ENCODE measurements around the gene MEAK7. TPM values are rescaled to one million over a fixed set of nuclear protein-coding genes. Genes with fewer than 3 reads are reported as not detected.

Gene MEAK7
- total and polyA plus RNA-seq, 2 of the 4 experiments (the other 2 are of a cell fraction): 27.4 to 39.0 TPM

DNA sequence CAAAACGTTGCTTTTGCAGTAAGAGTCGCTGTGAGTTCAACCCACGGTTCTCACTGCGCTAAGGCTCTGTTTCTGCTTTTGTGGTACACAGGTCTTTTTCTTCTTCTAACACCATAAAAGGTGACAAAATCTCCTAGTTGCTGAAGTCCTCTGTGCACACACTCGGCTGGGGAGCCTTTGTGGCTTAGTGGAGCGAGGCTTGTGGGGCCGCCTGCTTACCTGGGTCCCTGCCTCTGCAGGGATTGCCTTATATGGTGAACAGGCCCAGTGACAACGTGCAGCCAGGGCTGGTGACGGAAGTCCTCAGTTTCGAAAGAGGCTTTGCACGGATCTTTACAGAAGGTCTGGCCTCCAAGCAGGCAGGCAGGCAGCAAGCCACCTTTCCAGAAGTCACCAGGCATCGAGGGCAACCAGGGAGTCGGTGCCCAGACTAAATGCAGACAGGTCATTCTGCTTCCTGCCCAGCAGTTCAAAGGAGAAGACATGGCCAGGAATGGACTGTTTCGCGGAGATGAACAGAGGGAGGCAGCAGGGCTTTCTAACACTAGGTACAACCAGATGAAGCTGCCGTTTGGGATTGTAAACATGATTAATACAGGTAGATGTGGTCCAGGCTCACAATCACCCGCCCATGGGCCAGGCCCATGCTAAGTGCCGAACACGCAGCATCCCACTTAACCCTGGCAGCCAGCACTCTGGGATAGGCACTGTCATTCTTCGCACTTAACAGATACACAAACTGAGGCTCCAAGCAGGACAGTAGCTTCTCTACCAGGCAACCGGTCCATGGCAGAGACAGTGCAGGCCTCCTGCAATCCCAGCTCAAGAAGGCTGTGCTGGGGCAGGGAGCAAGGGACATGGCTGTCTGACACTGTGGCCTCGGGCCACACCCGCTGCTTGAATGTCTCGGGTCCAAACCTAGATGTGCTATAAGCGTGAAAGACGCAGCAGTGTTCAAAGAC, 10.7 kb upstream of the MEAK7 start (continued):
- TF ChIP-seq MAFK (IDR thresholded peaks at IDR 0.05; ENCODE audit: low read depth, low read length): no peak
- no peak for TF ChIP-seq RAD21 (IDR thresholded peaks at IDR 0.05; ENCODE audit: low read length)
- no peak for TF ChIP-seq MXI1 (IDR thresholded peaks at IDR 0.05; ENCODE audit: borderline replicate concordance, low read depth, low read length)

DNA sequence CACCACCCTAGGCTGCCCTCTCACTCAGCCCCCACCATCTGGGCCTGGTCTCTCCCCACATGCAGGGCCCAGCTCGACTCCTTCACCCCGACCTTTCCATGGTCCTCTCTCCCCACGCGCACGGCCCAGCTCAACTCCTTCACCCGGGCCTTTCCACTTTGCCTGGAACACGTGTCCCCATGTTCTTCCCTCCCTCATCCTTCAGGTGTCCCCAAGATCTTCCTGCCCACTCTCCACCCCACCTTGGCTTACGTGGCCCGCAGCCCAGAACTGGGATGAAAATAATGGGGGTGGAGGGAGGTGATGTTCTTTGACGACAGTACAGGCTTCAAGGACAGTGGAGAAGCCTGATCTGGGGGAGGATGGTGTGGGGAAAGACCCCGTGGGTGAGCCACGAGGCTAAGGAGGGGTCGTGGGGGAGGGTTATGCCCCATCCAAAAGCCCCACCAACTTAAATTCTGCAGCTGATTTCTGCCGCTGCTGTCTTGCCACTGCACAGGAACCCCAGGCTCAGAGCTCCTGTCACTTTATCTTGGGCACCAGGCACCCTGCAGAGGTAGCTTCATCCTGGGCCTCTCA, 9.9 kb upstream of the MEAK7 start:
- H3K4ac ChIP-seq (ENCODE audit: low read depth, low read length): peak overlapping the region; percentile 73
- no peak overlapping the region for H3K4me2 ChIP-seq (ENCODE audit: low read depth, low read length)
- H4K8ac ChIP-seq (ENCODE audit: low read depth in 2 of 2, low read length in 2 of 2): no peak overlapping the region
- H3K9ac ChIP-seq (ENCODE audit: low read depth, low read length): no peak overlapping the region
- H4K20me1 ChIP-seq (ENCODE audit: insufficient read depth, low read length): no peaks in the 10 kb centered on the region
- H2AK9ac ChIP-seq (replicated peaks; ENCODE audit: low read depth, low read length, poor library complexity): no peak overlapping the region
- no peak overlapping the region for H4K5ac ChIP-seq (ENCODE audit: low read depth, low read length)
- H3K79me1 ChIP-seq (ENCODE audit: low read depth in 1 of 2, low read length in 2 of 2): peaks cover 0 to 16% of the 10 kb centered on the region in 2 experiments; a peak in 2 of 4 replicates
- ChIA-PET POLR2A (ENCODE audit: unreplicated experiment) (no interaction called here), CTCF (no interaction called here)
- no peak overlapping the region for H3K18ac ChIP-seq (ENCODE audit: low read depth, low read length)
- no peak for DNase-seq
- H3K56ac ChIP-seq (ENCODE audit: extremely low read depth, insufficient read depth, low read length): no peak overlapping the region
- H2AFZ ChIP-seq (replicated peaks; ENCODE audit: low read length, poor library complexity): peak overlapping the region; percentile 21
- dilution Hi-C loops (cut with HindIII; ENCODE audit: low sequenced_read_pairs, unreplicated experiment) (no loop called here), intact Hi-C loops (cut with micrococcal nuclease) (loop anchor here (5.0 to 10.0 kb wide), 2 partner anchors 68 to 450 kb away; no protein-coding TSS in a partner anchor), in situ Hi-C loops (cut with MboI; ENCODE audit: low sequenced_read_pairs) (loop anchor here (5.0 kb wide), 3 partner anchors 108 to 458 kb away; no protein-coding TSS in a partner anchor)
- H4K91ac ChIP-seq (ENCODE audit: insufficient read depth, low read depth, low read length): peak overlapping the region; percentile 53; the same call in 1 of the 2 replicates
- no peaks in the 10 kb centered on the region for H3K27me3 ChIP-seq (ENCODE audit: control insufficient read depth, insufficient read depth, low read length)
- H3K4me1 ChIP-seq (ENCODE audit: control insufficient read depth, insufficient read depth, low read length): peaks cover 10% of the 10 kb centered on the region
- BruUV-seq (replicated peaks): no TSS peak
- peaks cover 8% of the 10 kb centered on the region; the same call in 1 of the 2 replicates for H3K9me1 ChIP-seq (ENCODE audit: insufficient read depth, low read length)
- no peaks in the 10 kb centered on the region for H3K36me3 ChIP-seq (ENCODE audit: control insufficient read depth, insufficient read depth, low read length)
- no peak overlapping the region for H3K14ac ChIP-seq (replicated peaks; ENCODE audit: low read depth, low read length)
- H2AK5ac ChIP-seq (ENCODE audit: low read depth, low read length): peak overlapping the region; percentile 81
- H3K4me3 ChIP-seq (ENCODE audit: insufficient read depth, low read depth, low read length): no peak overlapping the region
- 0 out of 3 replicates have a peak overlapping the region, but pooled peaks have one; percentile 57 for H2BK15ac ChIP-seq (ENCODE audit: low read depth, low read length)
- no peak for ATAC-seq (ENCODE audit: low read depth)
- 81% methylated on average over 3 of the region's 14 CpGs; no CpG with 5 or more reads in 1 of the 2 experiments for WGBS, 2 experiments (ENCODE audit: extremely low coverage in 2 of 2, insufficient read length in 1 of 2)
- H2BK20ac ChIP-seq (ENCODE audit: low read depth, low read length): no peak overlapping the region; the same call in 1 of the 2 replicates
- TF ChIP-seq POLR2A (IDR thresholded peaks at IDR 0.05; ENCODE audit: low read depth, low read length) (no peak), RCOR1 (IDR thresholded peaks at IDR 0.05; ENCODE audit: insufficient replicate concordance, low read length) (no peak), RAD21 (IDR thresholded peaks at IDR 0.05; ENCODE audit: low read length) (no peak)
- H3K9me3 ChIP-seq (ENCODE audit: control insufficient read depth, insufficient read depth, low read length): no peaks in the 10 kb centered on the region
- no peak overlapping the region for H3K27ac ChIP-seq (ENCODE audit: insufficient read depth, low read length)
- no peak overlapping the region for H3K23ac ChIP-seq (ENCODE audit: low read depth, low read length)
- peak overlapping the region; percentile 69; the same call in 1 of the 2 replicates for H2BK120ac ChIP-seq (ENCODE audit: low read depth, low read length)
- no peak overlapping the region for H2BK5ac ChIP-seq (ENCODE audit: low read depth, low read length, poor library complexity, severe bottlenecking)
